ENCODE results near the gene ZDHHC8.

DNA sequence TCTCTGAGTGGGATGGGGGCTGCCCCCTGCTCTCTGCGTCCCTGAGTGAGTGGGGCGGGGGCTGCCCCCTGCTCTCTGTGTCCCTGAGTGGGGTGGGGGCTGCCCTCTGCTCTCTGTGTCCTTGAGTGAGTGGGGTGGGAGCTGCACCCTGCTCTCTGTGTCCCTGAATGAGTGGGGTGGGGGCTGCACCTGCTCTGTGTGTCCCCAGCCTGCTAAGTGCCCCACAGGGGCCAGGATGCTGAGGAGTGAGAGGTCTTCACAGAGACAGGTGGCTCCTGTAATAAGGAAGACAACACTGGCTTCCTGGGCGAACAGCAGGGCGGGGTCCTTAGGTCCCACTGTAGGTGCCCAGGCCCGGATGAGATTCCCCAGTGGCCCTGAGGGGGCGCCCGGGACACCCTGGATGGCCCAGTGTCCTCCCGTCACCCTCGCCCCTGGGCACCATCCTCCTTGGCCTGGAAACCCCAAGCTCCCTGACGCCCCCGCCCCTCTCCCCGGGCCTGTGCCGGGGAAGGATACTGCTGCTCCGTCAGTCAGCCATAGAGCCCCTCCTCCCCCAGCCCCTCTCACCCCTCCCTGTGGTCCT lies 23.1 kb downstream of the ZDHHC8 start:
- TF ChIP-seq CTCF (IDR thresholded peaks at IDR 0.05; ENCODE audit: poor library complexity) (no peak), EZH2phosphoT487 (IDR thresholded peaks at IDR 0.05; ENCODE audit: low read depth, severe bottlenecking, unreplicated experiment) (no peak)

All from hepatocyte (in vitro differentiated cells).